ENCODE results near the gene PAK2. TPM values are rescaled to one million over a fixed set of nuclear protein-coding genes. Genes with fewer than 3 reads are reported as not detected.

The PAK2 gene
- total and polyA plus RNA-seq, 9 of the 15 experiments (the other 6 are each of a cell fraction or from before 2014, with no cell fraction given), result 13.2 to 72.4 (median 35.7) TPM

DNA sequence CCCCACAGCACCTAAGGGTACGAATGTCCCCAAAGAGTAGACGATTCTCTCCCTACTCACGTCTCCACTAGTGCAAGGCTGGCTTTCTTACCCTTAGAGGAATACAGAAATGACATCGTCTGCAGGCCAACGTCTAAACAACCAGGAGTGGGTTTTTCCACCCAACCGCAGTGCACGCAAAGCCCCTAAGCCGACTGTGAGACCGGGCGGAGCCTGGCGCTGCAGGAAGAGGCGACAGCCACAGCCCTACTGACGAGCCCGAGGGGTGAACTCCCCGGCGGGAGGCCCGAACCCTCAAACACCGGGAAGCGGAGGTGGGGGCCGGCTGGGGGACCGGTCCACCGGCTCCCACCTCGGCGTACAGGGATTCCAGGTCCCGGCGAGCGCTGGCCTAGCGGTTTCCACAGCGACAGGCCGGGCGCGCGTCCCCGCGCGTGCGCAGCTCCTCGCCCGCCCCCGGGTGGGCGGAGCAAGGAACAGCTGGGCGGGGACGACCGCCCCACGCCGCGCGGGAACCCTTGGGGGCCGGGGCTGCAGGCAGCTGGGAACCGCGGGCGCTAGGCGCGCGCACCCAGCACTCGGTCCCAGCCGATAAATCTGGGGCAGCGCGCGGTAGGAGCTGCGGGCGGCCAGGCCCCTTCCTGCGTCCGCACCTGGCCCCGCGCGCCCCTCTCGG is 27.7 kb upstream of the PAK2 start, which contains the start of the genes CEP19 and PIGX (continued):
- TF ChIP-seq SUPT5H (IDR thresholded peaks at IDR 0.05), result 0 out of 2 replicates have a peak, but pooled peaks have one; percentile 47
- TF ChIP-seq, protein P1, sequence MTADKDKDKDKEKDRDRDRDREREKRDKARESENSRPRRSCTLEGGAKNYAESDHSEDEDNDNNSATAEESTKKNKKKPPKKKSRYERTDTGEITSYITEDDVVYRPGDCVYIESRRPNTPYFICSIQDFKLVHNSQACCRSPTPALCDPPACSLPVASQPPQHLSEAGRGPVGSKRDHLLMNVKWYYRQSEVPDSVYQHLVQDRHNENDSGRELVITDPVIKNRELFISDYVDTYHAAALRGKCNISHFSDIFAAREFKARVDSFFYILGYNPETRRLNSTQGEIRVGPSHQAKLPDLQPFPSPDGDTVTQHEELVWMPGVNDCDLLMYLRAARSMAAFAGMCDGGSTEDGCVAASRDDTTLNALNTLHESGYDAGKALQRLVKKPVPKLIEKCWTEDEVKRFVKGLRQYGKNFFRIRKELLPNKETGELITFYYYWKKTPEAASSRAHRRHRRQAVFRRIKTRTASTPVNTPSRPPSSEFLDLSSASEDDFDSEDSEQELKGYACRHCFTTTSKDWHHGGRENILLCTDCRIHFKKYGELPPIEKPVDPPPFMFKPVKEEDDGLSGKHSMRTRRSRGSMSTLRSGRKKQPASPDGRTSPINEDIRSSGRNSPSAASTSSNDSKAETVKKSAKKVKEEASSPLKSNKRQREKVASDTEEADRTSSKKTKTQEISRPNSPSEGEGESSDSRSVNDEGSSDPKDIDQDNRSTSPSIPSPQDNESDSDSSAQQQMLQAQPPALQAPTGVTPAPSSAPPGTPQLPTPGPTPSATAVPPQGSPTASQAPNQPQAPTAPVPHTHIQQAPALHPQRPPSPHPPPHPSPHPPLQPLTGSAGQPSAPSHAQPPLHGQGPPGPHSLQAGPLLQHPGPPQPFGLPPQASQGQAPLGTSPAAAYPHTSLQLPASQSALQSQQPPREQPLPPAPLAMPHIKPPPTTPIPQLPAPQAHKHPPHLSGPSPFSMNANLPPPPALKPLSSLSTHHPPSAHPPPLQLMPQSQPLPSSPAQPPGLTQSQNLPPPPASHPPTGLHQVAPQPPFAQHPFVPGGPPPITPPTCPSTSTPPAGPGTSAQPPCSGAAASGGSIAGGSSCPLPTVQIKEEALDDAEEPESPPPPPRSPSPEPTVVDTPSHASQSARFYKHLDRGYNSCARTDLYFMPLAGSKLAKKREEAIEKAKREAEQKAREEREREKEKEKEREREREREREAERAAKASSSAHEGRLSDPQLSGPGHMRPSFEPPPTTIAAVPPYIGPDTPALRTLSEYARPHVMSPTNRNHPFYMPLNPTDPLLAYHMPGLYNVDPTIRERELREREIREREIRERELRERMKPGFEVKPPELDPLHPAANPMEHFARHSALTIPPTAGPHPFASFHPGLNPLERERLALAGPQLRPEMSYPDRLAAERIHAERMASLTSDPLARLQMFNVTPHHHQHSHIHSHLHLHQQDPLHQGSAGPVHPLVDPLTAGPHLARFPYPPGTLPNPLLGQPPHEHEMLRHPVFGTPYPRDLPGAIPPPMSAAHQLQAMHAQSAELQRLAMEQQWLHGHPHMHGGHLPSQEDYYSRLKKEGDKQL (CRISPR knock-in tag; IDR thresholded peaks at IDR 0.05; ENCODE audit: borderline replicate concordance), result no peak
- TF ChIP-seq, protein P2, sequence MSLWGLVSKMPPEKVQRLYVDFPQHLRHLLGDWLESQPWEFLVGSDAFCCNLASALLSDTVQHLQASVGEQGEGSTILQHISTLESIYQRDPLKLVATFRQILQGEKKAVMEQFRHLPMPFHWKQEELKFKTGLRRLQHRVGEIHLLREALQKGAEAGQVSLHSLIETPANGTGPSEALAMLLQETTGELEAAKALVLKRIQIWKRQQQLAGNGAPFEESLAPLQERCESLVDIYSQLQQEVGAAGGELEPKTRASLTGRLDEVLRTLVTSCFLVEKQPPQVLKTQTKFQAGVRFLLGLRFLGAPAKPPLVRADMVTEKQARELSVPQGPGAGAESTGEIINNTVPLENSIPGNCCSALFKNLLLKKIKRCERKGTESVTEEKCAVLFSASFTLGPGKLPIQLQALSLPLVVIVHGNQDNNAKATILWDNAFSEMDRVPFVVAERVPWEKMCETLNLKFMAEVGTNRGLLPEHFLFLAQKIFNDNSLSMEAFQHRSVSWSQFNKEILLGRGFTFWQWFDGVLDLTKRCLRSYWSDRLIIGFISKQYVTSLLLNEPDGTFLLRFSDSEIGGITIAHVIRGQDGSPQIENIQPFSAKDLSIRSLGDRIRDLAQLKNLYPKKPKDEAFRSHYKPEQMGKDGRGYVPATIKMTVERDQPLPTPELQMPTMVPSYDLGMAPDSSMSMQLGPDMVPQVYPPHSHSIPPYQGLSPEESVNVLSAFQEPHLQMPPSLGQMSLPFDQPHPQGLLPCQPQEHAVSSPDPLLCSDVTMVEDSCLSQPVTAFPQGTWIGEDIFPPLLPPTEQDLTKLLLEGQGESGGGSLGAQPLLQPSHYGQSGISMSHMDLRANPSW (CRISPR knock-in tag; IDR thresholded peaks at IDR 0.05), result no peak
- 0 out of 2 replicates have a peak, but pooled peaks have one; percentile 11 for TF ChIP-seq CHD2 (IDR thresholded peaks at IDR 0.05; ENCODE audit: low read depth, low read length)
- no peak for TF ChIP-seq ZNF644 (tag; IDR thresholded peaks at IDR 0.05; ENCODE audit: low read depth)
- no peak for TF ChIP-seq ZFP36 (IDR thresholded peaks at IDR 0.05; ENCODE audit: low read depth, low read length, partially characterized antibody)
- no peak for TF ChIP-seq ZNF143 (CRISPR knock-in tag; IDR thresholded peaks at IDR 0.05)
- TF ChIP-seq FOSL1 (tag; conservative IDR thresholded peaks at IDR 0.05), result 0 out of 2 replicates have a peak, but pooled peaks have one; percentile 6
- TF ChIP-seq NR2C2 (CRISPR knock-in tag; IDR thresholded peaks at IDR 0.05), result no peak
- TF ChIP-seq NR2C2 (tag; IDR thresholded peaks at IDR 0.05), result peak; percentile 44; the same call in 1 of the 2 replicates
- no peak for TF ChIP-seq KHSRP (IDR thresholded peaks at IDR 0.05)
- TF ChIP-seq, protein P3, sequence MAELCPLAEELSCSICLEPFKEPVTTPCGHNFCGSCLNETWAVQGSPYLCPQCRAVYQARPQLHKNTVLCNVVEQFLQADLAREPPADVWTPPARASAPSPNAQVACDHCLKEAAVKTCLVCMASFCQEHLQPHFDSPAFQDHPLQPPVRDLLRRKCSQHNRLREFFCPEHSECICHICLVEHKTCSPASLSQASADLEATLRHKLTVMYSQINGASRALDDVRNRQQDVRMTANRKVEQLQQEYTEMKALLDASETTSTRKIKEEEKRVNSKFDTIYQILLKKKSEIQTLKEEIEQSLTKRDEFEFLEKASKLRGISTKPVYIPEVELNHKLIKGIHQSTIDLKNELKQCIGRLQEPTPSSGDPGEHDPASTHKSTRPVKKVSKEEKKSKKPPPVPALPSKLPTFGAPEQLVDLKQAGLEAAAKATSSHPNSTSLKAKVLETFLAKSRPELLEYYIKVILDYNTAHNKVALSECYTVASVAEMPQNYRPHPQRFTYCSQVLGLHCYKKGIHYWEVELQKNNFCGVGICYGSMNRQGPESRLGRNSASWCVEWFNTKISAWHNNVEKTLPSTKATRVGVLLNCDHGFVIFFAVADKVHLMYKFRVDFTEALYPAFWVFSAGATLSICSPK (IDR thresholded peaks at IDR 0.05; ENCODE audit: borderline replicate concordance), result no peak
